Hematopoietic multipotent progenitor cell (in vitro differentiated cells): ENCODE results near the gene WDFY4. TPM values are rescaled to one million over a fixed set of nuclear protein-coding genes. Genes with fewer than 3 reads are reported as not detected.

ENCODE experiments used
- DNase-seq, 3 donors: peaks; one replicate each; pipeline ENCODE4 v3.0.0-alpha.2; 2011 to 2015; ENCODE audit warnings: low read depth in 2 of 3, low spot score in 2 of 3
- total RNA-seq: library from RNA; depleted of rRNA; stranded (reverse); fragments of >200 nt; gene quantifications from one replicate; pipeline ENCODE4 v1.2.3, GENCODE V29; 2012

The WDFY4 gene
- total RNA-seq, 1 donor: 35.5 TPM

- no peak for DNase-seq
These were observed 30.6 kb upstream of the WDFY4 start for GRCh38 chr10:48653944-48654698.

GRCh38 chr10:48655411-48656240 lies 29.0 kb upstream of the WDFY4 start:
- DNase-seq: no peak

GRCh38 chr10:48656241-48656913 lies 28.3 kb upstream of the WDFY4 start:
- peak; percentile 54 to 91 (median 91) for DNase-seq

GRCh38 chr10:48656914-48657305 lies 27.8 kb upstream of the WDFY4 start:
- no peak for DNase-seq

GRCh38 chr10:48657416-48657815 lies 27.3 kb upstream of the WDFY4 start:
- DNase-seq: no peak

- peak in 2 of 3 donors; percentile 52 to 80 for DNase-seq
These were observed 26.3 kb upstream of the WDFY4 start for GRCh38 chr10:48658243-48658974.

GRCh38 chr10:48658975-48659269 lies 25.8 kb upstream of the WDFY4 start:
- no peak for DNase-seq

GRCh38 chr10:48659790-48660189 lies 24.9 kb upstream of the WDFY4 start:
- DNase-seq: peak in 2 of 3 donors; percentile 39 to 48

- no peak for DNase-seq
These were observed 23.2 kb upstream of the WDFY4 start for GRCh38 chr10:48661441-48661840.

GRCh38 chr10:48667960-48668590 lies 16.6 kb upstream of the WDFY4 start:
- DNase-seq: peak in 1 of 3 donors; percentile 42

- DNase-seq: no peak
These were observed 13.4 kb upstream of the WDFY4 start for GRCh38 chr10:48670978-48671913.

- DNase-seq: no peak
These were observed 12.6 kb upstream of the WDFY4 start for GRCh38 chr10:48671914-48672595.

- DNase-seq: no peak
These were observed 11.9 kb upstream of the WDFY4 start for GRCh38 chr10:48672596-48673265.

GRCh38 chr10:48677625-48678024 lies 7.0 kb upstream of the WDFY4 start:
- no peak for DNase-seq

GRCh38 chr10:48678041-48678440 lies 6.6 kb upstream of the WDFY4 start:
- no peak for DNase-seq

- DNase-seq: no peak
These were observed 2.9 kb upstream of the WDFY4 start for GRCh38 chr10:48681740-48682139.

- no peak for DNase-seq
These were observed 2.4 kb upstream of the WDFY4 start for GRCh38 chr10:48682265-48682664.

GRCh38 chr10:48683424-48683823 lies 1.2 kb upstream of the WDFY4 start:
- DNase-seq: no peak
